ENCODE results near the gene PPP2R2B.

Gene PPP2R2B

DNA sequence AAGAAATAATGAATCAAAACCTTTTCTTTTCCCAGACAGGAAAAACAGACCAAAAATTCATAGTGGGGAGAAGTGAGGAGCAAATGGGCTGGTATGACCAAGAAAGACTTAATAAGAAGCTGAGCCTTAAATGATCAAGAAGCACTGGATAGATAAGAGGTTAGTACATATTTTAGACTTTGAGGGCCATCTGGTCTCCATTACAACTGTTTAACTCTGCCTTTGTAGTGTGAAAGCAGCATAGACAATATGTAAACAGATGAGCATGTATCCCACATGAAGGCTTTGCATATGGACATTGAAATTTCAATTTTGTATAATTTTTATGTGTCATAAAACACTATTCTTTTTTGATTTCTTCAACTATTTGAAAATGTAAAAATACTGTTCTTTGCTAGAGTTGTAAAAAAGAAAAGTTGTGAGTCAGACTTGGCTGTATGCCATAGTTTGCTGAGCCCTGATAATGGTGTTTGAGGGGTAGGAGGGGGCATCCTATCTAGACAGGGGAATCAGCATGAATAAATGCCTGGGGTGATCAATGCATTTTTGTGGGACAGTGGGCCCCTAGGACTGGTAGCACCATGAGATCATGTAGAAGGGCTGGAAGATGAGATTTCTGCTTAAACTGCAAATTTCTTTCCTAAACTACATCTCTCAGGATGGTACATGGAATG, 270.8 kb downstream of the PPP2R2B start:
- H3K27me3 ChIP-seq (replicated peaks), result no peaks in the 10 kb centered on the region
- H3K36me3 ChIP-seq (replicated peaks), result no peaks in the 10 kb centered on the region
- in situ Hi-C loops (cut with HindIII; ENCODE audit: low pct_ligation_motif_present, low sequenced_read_pairs), result no loop called here
- no peak overlapping the region for H3K4me3 ChIP-seq (ENCODE audit: low read depth, low read length)
- TF ChIP-seq, protein P1, sequence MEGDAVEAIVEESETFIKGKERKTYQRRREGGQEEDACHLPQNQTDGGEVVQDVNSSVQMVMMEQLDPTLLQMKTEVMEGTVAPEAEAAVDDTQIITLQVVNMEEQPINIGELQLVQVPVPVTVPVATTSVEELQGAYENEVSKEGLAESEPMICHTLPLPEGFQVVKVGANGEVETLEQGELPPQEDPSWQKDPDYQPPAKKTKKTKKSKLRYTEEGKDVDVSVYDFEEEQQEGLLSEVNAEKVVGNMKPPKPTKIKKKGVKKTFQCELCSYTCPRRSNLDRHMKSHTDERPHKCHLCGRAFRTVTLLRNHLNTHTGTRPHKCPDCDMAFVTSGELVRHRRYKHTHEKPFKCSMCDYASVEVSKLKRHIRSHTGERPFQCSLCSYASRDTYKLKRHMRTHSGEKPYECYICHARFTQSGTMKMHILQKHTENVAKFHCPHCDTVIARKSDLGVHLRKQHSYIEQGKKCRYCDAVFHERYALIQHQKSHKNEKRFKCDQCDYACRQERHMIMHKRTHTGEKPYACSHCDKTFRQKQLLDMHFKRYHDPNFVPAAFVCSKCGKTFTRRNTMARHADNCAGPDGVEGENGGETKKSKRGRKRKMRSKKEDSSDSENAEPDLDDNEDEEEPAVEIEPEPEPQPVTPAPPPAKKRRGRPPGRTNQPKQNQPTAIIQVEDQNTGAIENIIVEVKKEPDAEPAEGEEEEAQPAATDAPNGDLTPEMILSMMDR (IDR thresholded peaks at IDR 0.05; ENCODE audit: low read depth, low read length, missing control alignments), result no peak
- H3K27ac ChIP-seq, result no peak overlapping the region
- no peak for DNase-seq

DNA sequence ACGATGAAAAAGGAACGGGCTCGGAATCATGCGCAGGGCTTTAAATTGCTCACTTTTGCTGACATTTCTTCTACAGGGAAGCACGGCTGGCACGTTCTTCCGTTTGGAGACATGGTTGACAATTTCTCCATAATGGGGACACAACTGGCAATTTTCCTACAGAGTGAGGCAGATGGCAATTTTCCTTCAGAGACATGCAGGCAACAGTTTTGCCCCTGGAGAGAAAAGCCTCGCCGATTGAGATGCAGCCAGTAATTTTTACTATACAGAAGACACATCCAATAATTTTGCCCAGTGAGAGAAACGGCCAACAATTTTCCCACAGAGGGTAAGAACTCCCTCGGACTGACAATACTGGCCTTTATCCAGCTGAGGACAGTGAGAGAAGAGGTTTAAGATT, 271.7 kb downstream of the PPP2R2B start:
- no peak for DNase-seq
- H3K4me3 ChIP-seq (ENCODE audit: low read depth, low read length), result no peak overlapping the region
- no peaks in the 10 kb centered on the region for H3K27me3 ChIP-seq (replicated peaks)
- in situ Hi-C loops (cut with HindIII; ENCODE audit: low pct_ligation_motif_present, low sequenced_read_pairs), result no loop called here
- no peak overlapping the region for H3K27ac ChIP-seq
- H3K36me3 ChIP-seq (replicated peaks), result no peaks in the 10 kb centered on the region
- TF ChIP-seq, protein P1 (IDR thresholded peaks at IDR 0.05; ENCODE audit: low read depth, low read length, missing control alignments), result no peak

DNA sequence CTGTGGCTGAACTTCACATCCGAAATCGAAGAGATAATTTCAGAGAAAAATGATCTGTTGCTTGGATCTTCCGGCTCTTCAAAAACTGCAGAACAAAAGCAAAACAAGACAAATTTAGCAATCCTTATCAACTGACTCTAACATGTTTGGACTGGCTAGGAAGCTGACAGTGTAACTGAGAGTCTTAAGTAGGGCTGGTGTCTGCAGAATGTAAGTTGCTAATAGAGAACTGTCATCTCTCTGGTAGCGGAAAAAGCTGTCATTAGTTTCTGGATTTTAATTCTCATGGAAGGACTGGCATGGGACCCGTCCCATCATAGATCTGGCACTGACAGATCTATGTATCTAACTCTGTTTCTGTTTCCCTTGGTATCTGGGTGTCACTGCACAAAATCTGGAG, 278.2 kb downstream of the PPP2R2B start:
- H3K27ac ChIP-seq, result no peak overlapping the region
- H3K4me3 ChIP-seq (ENCODE audit: low read depth, low read length), result no peak overlapping the region
- no peak for DNase-seq
- no peaks in the 10 kb centered on the region for H3K27me3 ChIP-seq (replicated peaks)
- in situ Hi-C loops (cut with HindIII; ENCODE audit: low pct_ligation_motif_present, low sequenced_read_pairs), result no loop called here
- H3K36me3 ChIP-seq (replicated peaks), result no peaks in the 10 kb centered on the region
- TF ChIP-seq, protein P1 (IDR thresholded peaks at IDR 0.05; ENCODE audit: low read depth, low read length, missing control alignments), result no peak

DNA sequence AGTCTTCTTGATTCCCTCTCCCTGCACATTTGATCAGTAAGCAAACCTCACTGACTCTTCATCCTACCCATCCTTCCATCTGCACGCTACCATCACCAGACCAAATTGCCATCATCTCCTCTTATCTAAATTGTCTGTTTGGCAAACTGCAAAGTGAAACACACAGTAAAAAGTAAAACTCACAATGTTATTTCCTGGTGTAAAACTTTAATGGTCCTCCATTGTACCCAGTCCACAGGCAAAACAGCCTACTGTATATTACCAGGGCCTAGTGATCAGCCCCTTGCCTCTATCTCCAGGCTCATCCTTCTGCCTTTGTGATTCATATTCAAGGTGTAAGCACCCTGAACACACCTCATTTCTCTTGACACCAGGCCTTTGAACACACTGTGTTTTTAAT, 279.3 kb downstream of the PPP2R2B start:
- Histone ChIP-seq H3K27ac (no peak overlapping the region), H3K4me3 (ENCODE audit: low read depth, low read length) (no peak overlapping the region), H3K36me3 (replicated peaks) (no peaks in the 10 kb centered on the region), H3K27me3 (replicated peaks) (no peaks in the 10 kb centered on the region)
- DNase-seq, result no peak
- in situ Hi-C loops (cut with HindIII; ENCODE audit: low pct_ligation_motif_present, low sequenced_read_pairs), result no loop called here
- TF ChIP-seq, protein P1 (IDR thresholded peaks at IDR 0.05; ENCODE audit: low read depth, low read length, missing control alignments), result no peak

DNA sequence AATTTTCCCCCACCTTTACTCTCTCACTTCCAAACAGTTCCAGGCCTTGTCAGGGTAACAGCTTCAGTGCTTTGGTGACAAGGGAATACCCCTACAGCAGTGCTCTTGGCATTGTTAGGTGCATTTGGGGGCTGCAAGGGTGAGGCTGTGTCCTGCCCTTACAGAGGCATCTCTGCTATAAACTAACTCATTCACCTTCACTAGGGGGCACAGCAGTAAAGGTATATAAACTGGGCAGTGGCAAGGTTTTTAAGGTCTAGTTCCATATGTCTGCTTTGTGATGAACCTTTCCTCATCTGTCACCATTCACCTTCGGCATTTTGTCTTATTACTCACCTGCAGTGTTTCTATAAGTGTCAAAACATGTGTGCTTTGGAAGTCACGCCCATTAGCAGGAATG, 283.5 kb downstream of the PPP2R2B start:
- H3K36me3 ChIP-seq (replicated peaks), result no peaks in the 10 kb centered on the region
- DNase-seq, result no peak
- no peak overlapping the region for H3K27ac ChIP-seq
- no peaks in the 10 kb centered on the region for H3K27me3 ChIP-seq (replicated peaks)
- in situ Hi-C loops (cut with HindIII; ENCODE audit: low pct_ligation_motif_present, low sequenced_read_pairs), result no loop called here
- no peak overlapping the region for H3K4me3 ChIP-seq (ENCODE audit: low read depth, low read length)
- TF ChIP-seq, protein P1 (IDR thresholded peaks at IDR 0.05; ENCODE audit: low read depth, low read length, missing control alignments), result no peak

DNA sequence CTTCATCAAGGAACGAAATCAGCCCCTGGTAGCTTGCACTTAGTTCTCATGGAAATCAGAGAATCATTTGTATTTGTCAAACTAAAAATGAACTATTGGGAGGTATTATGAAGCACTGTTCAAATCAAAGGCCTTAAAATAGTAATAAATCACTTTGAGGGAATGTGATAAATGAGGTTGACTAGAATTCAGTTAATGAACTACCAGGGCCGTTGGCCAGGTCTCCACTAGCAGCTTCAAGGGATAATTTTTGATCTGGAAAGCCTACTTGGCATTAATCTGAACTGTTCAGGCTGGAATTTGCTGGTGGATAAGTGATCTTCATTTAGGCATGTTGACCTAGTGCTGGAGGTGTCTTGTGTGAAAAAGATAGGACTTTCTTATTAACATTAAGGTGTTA, 286.2 kb downstream of the PPP2R2B start:
- Histone ChIP-seq H3K4me3 (ENCODE audit: low read depth, low read length) (no peak overlapping the region), H3K27me3 (replicated peaks) (no peaks in the 10 kb centered on the region), H3K36me3 (replicated peaks) (no peaks in the 10 kb centered on the region), H3K27ac (no peak overlapping the region)
- in situ Hi-C loops (cut with HindIII; ENCODE audit: low pct_ligation_motif_present, low sequenced_read_pairs), result no loop called here
- TF ChIP-seq, protein P1 (IDR thresholded peaks at IDR 0.05; ENCODE audit: low read depth, low read length, missing control alignments), result no peak
- DNase-seq, result no peak
